SW480 (cell line): ENCODE measurements around the gene CABYR.

Experiments
- DNase-seq: peaks from one replicate; pipeline ENCODE4 v3.0.0-alpha.2; 2016; ENCODE audit warnings: low spot score

Gene CABYR, protein sequence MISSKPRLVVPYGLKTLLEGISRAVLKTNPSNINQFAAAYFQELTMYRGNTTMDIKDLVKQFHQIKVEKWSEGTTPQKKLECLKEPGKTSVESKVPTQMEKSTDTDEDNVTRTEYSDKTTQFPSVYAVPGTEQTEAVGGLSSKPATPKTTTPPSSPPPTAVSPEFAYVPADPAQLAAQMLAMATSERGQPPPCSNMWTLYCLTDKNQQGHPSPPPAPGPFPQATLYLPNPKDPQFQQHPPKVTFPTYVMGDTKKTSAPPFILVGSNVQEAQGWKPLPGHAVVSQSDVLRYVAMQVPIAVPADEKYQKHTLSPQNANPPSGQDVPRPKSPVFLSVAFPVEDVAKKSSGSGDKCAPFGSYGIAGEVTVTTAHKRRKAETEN

DNA sequence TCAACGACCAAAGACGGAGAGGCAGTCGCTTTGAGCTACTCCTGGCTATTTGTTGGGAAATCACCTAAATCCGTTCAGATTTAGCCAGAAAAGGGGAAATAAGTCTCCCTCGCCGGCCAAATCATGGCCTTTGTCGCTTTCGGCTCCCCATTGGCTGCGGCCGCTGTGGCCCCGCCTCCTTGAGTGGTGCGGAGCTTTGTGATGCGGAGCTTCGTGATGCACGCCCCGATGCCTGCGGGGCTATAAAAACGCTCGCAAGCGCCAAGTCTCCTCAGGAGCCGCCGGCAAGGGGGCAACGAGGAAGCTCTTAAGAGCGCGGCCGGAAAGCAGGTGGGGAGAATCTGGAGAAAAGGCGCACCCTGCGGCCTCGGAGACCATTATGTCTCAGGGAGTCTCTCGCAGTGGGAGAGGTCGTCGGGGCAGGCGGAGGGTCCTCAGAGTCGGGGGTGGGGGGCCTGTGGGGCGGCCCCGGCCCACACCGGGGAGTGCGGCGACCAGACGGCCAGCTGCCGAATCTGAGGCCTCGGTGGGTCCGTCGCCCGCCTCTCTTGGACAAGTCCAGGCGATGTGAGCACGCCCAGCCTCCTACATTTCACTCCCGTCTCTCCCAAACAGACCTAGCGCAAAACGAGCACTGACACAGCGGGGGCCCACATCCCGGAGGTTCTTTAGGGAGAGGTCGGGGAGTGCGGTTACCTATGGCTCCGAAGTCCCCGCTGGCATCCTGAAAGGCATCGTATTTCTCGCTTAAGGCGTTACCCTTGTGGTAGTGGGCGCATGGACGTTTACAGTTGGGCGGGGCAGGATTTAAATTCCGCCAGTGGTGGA lies at the start of gene CABYR:
TSS of gene CABYR (plus strand) at position 274 of the 828 bp plus-strand sequence. CDS start 4,053 bp downstream, outside the sequence.
- peak; percentile 79 for DNase-seq

DNA sequence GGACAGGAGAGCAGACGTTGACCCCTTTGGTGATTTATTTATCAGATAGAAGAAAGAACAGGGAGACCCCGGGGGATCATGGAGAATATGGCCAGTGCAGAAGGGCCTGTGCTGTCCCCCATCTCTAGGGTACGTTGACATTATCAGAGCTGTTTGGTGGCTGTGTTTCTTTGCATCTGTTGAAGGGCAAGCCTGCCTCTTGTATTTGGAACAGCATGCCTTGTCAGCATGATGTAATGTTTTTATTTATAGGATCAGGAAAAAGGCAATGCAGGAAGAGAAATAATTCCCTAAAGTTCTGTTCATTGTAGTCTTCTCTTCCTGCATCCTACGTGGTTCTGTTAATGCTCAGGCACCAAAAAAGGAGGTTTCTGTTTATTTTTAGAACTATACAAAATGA lies 49.8 kb upstream of the CABYR start:
- DNase-seq: no peak

DNA sequence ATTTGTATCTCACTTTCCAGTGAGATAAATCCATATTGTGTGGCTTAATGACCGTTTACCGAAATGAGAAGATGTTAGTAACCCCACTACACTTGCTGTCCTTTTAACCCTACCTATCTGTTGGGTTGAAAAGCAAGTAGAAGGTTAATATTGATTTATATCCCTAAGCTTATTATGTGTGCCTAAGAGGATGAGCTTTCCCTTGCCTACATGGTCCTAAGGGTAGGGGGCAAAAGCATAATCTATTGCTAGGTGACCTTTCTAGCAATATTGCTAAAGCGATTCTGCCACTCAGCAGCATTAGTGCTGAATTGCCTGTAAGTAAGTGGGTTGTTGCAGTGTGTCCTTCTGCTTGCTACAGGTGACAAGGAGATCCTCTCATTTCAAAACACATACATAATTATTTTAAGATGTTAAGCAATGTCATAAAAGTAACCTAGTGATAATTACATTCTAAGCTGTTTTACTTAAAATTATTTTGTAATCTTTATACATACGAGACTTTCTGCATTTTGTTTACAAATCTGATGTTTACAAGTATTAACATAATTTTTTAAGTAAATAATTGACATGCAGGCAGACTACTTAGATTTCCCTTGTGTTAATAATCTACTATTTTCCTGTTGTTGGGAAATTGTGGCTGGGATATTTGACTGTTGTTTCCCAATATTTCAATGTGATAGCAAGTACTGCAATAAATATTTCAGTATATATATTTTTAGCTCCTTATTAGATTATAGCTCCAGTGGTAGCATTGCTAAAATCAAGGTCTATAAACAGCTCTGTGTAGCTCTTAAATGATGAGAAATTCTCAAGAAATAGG lies 49.1 kb upstream of the CABYR start:
- DNase-seq: no peak

DNA sequence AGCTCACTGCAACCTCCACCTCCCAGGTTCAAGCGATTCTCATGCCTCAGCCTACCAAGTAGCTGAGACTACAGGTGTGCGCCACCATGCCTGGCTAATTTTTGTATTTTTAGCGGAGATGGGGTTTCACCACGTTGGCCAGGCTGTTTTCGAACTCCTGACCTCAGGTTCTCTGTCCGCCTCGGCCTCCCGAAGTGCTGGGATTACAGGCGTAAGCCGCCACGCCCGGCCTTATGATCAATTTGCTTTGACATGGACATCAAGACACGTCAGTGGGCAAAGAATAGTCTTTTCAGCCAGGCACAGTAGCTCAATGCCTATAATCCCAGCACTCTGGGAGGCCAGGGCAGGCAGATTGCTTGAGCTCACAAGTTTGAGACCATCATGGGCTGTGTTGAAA lies 48.0 kb upstream of the CABYR start:
- no peak for DNase-seq

DNA sequence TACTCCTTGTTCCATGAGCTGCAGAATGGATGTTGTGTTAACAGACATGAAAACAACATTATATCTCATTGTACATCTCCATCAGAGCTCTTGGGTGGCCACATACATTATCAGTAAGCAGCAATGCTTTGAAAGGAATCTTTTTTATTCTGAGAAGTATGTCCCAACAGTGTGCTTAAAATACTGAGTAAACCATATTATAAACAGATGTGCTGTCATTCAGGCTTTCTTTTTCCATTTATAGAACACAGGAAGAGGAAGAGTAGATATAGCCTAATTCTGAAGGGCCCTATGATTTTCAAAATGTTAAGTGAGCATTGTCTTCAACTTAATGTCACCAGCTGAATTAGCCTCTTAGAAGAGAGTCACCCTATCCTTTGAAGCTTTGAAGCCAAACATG lies 44.3 kb upstream of the CABYR start:
- no peak for DNase-seq

DNA sequence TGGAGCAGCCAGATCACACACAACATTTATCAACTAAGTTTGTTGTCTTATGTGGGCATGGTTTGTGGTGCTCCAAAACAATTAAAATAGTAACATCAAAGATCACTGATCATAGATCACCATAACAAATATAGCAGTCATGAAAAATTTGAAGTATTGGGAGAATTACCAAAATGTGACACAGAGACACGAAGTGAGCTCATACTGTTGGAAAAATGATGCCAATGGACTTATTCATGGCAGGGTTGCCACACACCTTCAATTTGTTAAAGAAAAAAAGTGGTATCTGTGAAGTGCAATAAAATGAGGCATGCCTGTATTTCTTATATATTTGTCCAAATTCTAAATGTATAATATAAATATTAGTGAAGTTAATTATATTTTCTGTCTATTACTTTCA lies 42.9 kb upstream of the CABYR start:
- DNase-seq: no peak

DNA sequence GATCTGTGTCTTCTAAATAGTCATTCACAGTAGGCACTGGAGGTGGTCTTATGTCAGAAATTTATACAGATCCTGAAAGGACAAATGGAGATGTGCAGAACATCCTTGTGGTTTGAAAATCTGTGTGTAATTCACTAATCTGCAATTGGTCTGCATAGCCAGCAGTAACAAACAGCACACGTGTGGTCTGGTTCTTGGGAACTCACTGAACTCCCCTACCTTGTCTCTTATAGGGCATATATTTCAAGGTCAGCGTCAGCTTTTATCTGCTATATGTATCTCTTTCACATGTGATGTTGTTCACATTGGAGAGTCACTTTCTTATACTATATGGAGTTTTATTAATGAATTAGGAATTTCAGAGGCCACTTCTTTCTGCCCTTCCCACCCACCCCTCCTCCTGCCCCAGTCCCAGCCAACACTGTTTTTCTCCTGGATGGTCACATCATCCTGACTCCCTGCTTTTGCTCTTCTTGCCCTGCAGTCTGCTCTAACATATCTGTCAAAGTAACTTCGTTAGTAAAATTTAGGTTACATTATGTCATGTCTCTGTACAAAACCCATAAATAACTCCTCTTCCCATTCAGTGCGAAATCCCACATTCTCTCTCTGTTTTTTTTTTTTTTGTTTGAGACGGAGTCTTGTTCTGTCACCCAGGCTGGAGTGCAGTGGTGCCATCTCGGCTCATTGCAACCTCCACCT lies 35.4 kb upstream of the CABYR start:
- DNase-seq: no peak

DNA sequence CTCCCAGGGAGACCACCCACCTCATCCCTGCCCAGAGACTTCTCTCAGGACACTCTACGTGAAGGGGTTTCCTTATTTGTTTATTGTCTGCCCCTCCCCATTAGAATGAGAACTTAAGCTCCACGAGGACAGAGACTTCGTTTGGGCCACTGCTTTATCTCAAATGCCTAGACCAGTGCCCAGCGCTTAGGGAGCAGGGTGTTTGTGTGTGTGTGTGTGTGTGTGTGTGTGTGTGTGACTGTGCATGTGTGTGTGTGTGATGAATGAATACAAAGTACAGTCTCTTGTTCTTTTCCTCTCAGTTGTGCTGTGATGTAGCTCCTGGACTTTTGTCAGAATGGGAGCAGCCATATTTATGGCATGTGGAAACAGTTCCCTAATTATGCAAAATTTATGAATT lies 34.4 kb upstream of the CABYR start:
- no peak for DNase-seq

DNA sequence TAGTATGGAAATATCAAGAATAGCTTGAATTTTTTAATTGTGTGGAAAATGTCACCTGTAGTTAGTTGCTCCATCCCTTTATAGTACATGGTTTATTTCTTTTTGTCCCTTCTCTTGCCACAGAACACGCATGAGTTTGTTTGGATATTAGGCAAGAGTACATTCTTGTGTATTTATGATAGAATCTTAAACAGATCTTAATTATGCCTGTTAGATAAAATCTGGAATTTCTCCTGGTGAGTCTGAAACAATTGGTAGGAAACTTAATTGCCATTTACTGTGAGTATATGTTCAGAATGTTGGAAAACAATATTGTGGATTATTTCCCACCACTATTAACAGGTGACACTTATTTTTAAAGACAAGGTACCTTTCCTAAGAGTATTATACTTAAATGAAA lies 30.2 kb upstream of the CABYR start:
- DNase-seq: no peak

DNA sequence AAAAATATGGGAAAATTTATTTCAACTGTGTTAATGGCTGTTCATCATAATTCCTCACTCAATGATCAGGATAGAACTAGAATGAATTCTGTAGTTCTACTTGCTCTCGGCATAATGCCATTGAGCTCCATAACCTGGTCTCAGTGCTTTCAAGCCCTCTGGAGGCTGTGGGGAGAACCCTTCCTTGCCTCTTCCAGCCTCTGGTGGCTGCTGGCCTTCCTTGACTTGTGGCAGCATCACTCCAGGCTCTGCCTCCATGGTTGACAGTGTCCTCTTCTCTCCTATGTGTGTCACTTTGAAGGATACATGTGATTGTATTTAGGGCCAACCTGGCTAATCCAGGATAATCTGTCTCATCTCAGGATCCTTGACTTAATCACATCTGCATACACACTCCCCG lies 26.9 kb upstream of the CABYR start:
- no peak for DNase-seq

DNA sequence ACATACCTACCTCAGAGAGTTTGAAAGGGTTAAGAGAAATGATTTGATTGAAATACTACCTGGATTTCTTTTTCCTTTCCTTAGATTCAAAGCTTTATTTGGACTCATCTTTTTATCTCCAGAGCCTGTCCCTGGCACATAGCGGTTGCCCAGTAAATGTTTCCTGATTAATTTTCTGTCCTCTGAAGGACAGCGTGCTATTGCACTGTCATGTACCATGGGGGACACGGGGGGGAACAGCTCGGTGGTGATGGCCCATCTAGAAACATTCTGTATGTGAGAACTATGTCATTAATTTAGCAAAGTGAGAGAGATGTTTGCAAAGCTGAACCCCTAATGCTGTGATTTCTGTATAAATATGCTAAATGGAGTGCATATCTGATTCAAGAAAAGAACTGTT lies 26.4 kb upstream of the CABYR start:
- no peak for DNase-seq

DNA sequence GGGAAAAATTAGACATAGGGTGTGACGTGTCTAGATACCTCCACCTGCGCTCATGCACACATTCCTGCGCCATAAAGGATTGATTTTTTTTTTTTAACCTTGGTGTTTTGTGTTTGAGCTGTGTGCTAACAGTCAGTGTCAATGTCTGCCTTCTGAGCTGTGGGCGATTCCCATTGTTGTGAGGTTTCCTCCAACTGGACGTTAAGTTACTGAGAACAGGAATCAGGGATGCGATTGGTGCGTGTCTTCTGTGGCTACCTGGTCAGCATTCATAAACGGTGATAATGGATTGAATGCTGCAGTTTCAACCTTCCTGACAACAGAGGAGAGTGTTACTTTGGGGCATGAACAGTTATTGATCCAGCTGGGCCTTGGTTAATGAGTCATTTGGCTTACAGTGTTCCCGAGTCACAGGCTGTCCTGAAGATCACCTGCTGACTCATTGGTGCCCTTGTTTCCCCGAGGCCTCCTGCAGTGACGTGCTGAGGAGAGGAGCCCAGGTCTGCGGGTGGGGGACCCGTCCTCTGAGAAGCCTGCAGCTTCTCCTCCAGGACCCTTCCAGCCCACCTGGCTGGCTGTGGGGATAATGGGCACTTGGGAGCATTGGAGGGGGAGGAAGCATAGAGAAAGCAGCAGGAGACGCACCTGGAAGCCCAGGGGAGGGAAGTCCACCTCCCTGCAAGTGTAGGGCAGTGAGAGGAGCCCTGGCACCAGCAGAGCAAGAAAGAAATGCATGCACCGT lies 25.8 kb upstream of the CABYR start:
- peak; percentile 33 for DNase-seq

DNA sequence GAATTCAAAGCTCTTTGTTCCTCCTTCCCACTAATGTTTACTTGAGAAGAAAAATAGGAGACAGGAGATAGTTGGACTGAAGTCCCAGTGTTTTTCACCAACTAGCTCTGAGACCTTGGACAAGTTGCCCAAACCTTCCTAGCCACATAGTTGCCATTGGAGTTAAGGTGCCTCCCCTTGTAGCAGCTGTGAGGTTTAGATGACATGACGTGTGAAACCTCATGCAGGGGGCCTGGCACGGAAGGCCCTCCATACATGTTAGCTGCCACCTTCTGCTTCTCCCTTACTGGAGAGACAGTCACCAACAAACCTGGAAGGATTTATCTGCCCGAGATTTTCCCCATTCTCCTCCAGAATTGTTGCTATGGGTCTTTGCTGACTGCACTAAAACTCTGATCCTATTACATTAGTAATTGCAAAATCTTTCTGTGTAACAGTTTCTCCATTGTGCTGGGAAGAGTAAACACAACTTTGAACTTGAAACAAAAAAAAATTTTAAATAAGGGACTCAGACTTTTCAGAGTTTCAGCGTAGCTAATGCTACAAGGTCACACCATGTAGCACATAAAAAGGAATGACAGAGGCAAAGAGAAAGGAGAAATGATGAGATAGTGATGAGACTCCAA lies 23.8 kb upstream of the CABYR start:
- no peak for DNase-seq

DNA sequence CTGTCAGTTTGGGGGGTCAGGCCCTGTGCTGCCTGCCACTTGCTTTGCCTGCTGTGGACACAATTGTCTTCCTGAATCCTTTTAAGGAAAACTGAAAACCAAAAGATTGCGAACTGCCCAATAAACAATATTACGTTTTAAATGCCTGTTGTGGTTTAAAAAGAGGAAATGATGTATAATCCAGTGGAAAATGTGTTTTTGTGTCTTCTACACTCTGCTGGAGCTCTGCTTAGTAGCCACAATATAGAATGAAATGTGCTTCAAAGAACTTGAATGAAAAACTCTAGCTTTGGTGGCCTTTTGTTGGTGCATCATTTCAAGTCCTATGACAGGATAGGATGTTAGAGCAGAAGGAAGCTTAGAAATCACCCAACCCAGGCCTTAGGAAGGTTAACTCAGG lies 23.2 kb upstream of the CABYR start:
- DNase-seq: no peak

DNA sequence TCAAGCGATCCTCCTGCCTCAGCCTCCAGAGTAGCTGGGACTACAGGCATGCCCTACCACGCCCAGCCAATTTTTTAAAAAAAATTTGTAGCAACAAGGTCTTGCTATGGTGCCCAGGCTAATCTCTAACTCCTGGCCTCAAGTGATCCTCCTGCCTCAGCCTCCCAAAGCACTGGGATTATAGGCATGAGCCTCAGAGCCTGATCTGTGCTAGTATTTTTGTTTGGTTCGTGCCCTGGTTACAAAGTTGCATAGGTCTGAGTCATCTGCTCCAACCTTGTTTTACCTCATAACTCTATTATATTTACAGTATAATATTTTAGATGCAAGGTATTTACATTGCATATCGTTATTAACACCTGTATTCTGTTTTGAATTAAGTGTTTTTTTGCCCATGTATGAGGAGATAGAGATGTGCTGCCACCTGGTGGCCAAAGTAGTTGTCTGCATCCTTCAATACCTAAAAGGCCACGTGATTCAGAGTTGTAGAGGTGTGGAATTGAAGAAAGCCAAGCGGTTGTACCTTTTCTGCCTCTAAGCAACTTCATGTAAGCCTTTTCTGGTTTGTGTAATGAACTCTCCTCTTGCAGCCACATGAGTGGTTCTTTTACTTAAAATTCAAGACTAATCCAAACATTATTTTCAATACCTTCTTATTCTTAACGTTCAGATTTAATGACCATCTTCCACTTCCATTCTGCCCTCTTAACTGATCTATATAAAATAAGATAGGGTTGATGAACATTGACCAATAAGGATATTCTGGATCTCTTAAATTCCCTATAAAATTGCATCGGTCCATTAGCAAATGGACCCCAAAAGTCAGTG lies 19.9 kb upstream of the CABYR start:
- DNase-seq: peak; percentile 79

DNA sequence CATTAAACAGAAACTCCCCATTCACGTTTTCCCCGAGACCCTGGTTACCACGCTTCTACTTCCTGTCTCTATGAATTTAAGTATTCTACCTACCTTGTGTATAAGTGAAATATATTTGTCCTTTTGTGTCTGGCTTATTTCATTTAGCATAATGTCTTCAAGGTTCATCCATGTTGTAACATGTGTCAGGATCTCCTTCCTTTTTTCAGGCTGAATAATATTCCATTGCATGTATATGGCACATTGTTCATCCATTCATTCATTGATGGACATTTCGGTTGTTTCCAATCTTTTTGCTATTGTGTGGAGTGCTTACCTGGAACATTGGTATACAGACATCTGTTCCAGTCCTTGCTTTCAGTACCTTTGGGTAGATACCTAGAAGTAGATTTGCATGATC lies 18.2 kb upstream of the CABYR start:
- no peak for DNase-seq

DNA sequence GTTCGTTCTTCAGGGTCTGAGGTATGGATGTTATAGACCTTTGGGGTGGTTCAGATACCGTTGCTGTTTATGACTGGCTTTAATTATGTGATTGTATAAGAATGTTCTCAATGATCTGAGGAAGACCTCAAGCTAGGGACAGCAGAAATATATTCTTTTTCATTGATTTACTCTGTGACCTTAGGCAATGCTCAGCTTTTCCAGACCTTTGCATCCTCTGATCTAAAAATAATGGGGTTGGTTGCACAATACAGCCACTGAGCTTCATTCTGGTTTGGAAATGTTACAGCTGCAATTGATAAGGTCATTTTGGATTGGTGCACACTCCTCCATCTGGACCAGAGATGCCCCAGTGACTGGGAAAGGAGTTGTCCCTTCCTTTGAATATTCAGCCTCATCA lies 17.2 kb upstream of the CABYR start:
- DNase-seq: no peak

DNA sequence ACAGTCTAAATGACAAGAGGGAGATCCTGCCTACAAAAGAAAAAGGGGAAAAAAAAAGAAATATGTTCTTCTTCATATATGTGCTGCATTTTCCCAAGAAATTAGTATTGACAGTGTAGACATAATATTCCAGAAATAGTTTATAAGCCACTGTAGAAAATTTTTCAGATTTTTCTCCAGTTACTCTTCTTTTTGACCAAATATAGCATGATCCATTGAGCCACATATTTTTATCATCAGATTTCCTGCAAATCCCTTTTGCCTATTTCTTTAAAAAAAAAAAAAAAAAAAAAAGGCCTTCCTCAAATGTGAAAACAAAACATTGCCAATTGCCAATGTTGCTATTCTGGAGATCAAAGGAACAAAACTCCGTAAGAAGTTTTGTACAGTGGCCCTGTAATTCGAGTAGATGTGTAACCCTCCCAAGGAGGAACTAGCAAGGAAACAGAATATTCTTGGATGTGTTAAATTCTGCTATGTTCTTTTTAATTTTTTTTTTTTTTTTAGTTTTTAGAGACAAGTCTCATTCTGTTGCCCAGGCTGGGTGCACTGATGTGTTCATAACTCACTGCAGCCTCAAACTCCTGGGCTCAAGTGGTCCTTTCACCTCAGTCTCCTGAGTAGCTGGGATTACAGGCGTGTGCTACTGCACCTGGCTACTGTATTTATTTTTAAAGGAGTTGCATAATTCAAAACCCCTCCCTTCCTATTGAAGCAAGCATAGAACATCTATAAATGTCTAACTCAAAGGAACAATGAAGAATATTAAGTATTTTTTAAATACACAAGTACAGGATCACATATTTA lies 12.5 kb upstream of the CABYR start:
- no peak for DNase-seq

DNA sequence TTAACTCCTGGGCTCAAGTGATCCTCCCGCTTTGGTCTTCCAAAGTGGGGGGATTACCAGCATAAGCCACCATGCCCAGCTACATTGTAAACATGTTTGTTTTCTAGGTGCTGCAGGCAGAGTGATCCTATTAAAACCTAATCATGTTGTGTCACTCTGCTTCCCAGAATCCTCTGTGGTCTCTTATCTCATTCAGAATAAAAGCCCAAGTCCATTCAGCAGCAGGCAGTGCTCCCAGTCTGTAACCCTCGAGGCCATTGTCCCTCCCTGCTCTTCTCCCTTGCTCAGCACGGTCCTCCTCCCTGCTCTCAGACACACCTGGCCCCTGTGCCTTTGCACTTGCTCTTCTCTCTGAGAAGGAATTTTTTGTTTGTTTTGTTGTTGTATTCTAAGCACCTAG lies 11.1 kb upstream of the CABYR start:
- no peak for DNase-seq
